GM21529 (cell line): ENCODE data around the gene LDB2.

Source experiments
- ATAC-seq: cut with Tn5 transposase; IDR thresholded peaks from one replicate; pipeline ENCODE4 v1.9.1; 2021; ENCODE audit not compliant: unreplicated experiment

The LDB2 gene

DNA sequence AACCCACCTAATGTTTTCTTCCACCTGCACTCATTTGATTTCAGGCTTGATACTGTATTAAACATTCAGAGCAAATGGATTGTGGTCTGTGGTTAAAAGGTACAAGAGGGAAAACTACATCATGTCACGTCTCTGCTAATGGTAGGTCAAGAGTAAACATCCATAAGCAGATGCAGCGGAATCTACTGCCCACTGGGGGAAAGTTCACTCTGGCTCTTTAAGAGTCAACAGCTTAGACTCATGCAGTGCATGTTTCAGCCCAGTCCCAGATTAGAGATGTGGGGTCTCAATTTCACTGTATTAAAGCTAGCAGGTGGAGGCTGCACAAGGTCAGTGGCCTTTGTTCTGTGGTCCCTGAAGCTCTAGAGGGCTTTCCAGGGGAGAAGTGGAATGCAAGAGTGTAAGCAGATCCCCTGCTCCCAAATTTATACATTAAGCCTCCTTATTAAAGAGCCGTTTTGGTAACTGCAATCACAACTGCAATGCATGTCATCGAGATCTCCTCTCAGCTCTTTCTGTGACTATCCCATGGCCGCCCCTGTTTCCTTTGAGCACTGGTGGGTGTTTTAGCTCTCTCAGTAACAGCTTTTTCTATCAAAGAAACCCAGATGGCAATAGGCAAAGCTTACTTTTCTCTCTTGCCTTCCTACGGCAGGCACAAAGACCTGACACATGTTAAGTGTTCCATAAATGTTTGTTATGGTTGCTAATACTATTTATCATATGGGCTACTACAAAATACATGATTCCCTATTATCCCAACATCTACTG is 53.4 kb downstream of the LDB2 start:
- no peak for ATAC-seq

DNA sequence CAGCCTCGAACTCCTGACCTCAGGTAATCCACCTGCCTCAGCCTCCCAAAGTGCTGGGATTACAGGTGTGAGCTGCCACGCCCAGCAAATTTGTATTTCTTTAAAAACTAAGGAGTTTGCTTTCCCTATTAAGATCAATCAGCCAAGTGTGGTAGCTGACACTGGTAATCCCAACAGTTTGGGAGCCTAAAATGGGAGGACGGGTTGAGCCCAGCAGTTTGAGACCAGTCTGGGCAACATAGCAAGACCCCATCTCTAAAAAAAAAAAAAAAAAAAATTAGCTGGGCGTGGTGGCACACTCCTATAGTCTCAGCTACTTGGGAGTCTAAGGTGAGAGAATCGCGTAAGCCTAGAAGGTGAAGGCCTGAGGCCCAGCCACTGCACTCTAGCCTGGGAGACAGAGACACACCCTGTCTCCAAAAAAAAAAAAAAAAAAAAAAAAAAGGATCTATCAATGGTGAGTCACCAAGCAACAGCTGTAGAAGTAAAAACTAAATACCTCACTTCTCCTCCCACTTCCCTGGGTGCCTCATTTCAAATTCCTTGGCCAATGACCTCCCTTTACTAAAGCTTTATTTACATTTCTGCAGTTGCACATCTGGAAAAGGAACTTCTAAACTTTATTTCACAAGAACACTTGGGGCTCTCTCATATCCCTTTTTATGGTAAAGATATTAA is 54.5 kb downstream of the LDB2 start:
- ATAC-seq, result no peak

- no peak for ATAC-seq
Observed at GRCh38 chr4:16838226-16838875, 60.1 kb downstream of the LDB2 start.

DNA sequence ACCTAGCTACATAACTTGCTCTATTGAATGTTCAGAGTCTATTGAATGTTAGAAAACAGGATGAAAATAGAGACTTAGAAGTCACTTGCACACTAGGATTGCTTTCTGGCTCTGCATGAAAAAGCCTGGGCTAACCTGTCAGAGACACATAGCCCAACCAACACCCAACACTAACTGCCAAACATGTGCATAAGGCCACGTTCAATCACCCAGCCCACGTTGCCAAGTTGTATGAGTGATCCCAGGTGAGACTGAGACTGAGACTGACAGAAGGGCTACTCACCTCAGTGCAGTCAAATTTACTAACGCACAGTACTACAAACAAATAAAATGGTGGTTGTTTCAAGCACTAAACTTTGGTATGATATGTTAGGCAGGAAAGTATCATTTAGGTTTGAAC is 61.0 kb downstream of the LDB2 start:
- no peak for ATAC-seq

DNA sequence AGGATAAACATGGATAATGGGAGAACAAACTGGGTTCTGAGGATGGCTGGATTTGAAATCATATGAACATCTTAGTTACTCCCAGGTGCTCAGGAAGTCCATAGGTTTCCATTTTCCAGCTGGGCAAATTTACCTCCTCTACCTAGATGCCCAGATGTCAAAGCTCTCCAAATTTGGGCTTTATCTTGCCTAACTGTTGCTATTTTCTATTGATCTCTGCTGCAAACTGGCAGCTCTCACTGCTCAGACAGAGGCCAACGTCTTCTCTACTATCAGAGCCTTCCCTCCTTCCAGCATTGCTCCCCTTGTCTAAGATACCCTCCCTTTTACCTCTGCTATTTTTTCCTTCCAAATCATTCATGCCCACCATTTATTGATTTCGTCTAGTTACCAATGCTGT is 62.1 kb downstream of the LDB2 start:
- no peak for ATAC-seq

DNA sequence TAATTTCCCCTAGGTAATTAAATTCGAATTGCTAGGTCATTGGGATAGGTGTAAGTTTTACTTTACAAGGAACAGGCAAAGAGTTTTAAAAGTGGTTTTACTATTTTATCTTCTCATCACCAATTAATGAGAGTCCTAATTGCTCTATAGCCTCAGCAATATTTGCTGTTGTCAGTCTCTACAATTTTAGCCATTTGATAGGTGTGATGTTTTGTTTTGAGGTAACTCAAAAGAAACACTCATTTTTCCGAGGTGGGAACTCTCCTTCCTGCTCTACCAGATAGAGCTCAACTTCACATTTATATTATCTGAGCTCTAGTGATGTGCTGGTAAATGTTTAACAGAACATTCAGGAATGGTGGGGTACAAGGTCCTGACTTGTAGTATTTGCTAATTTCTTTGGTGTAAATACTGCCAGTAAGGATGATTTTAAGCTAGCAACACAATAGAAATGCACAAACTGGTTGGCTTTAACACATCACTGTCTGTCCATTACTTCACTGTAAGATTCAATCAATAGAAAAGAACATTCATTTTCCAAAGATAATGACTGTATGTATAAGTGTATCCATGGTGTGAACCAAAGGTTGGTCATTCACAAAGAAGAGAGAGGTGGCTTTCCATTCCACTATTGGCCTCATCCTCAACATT is 62.7 kb downstream of the LDB2 start:
- ATAC-seq, result no peak

GRCh38 chr4:16834814-16835213 is 63.6 kb downstream of the LDB2 start:
- ATAC-seq, result no peak

DNA sequence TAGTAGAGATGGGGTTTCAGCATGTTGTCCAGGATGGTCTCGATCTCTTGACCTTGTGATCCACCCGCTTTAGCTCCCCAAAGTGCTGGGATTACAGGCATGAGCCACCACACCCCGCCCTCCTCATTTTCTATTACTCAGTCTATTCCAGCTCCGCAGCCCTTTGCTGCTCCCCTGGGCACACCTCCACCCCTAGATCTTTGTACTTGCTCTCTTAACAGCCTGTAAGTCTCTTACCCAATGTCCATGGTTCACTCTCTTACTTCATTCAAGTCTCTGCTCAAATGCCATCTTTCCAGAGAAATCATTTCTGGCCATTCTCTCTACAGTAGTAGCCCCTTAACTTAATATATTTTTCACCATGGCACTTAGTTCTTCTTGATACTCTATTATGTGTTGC is 64.7 kb downstream of the LDB2 start:
- no peak for ATAC-seq

- ATAC-seq, result no peak
Observed at GRCh38 chr4:16830081-16830480, 68.4 kb downstream of the LDB2 start.

GRCh38 chr4:16827794-16828724 is 70.4 kb downstream of the LDB2 start:
- ATAC-seq, result no peak

GRCh38 chr4:16827045-16827444 is 71.4 kb downstream of the LDB2 start:
- ATAC-seq, result no peak

GRCh38 chr4:16826406-16826910 is 72.0 kb downstream of the LDB2 start:
- ATAC-seq, result no peak

DNA sequence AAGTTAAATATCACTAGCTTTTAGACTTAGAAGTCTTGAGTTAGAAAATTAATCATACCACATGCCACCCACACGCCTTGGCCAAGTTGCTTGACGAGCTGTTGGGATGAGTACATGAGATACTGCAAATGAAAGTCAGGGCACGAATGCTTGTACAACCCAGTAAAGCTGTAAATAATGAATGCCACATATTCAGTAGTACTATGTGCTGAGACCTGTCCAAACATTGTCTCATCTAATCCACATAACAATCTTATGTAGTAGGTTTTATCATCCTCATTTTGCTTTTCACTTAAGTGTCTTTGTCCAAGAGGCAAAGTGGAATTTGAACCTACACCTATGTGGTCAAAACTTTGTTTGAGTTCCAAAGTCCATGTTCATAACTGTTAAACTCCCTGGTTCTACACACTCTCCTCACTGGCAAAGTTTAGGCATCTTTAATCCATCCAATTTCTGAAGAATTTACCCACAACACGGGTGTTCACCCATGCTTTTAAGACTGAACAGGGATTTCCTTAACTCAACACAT is 74.1 kb downstream of the LDB2 start:
- no peak for ATAC-seq

GRCh38 chr4:16820329-16820728 is 78.1 kb downstream of the LDB2 start:
- no peak for ATAC-seq

DNA sequence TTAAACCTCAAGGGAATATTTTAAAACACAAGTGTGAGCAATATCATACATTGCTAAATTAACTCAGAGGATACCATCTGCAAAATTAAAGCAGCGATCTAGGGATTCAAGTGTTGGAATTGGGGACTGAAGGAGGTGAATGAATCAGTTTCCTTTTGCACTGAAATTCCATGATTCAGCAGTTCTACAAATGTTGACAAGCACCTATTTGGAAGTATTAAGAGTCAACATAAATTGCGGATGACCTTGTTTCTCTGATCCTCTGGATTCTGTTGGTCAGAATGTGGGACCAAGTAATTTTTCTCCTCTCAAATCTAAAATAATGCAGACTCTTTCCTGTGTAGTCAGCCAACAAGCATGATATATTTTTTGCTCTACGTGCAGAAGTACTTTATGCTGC is 78.8 kb downstream of the LDB2 start:
- ATAC-seq, result no peak

GRCh38 chr4:16818005-16818404 is 80.4 kb downstream of the LDB2 start:
- no peak for ATAC-seq

- no peak for ATAC-seq
Observed at GRCh38 chr4:16817286-16817685, 81.2 kb downstream of the LDB2 start.

GRCh38 chr4:16814361-16814760 is 84.1 kb downstream of the LDB2 start:
- ATAC-seq, result no peak

- ATAC-seq, result no peak
Observed at GRCh38 chr4:16812041-16812440, 86.4 kb downstream of the LDB2 start.

DNA sequence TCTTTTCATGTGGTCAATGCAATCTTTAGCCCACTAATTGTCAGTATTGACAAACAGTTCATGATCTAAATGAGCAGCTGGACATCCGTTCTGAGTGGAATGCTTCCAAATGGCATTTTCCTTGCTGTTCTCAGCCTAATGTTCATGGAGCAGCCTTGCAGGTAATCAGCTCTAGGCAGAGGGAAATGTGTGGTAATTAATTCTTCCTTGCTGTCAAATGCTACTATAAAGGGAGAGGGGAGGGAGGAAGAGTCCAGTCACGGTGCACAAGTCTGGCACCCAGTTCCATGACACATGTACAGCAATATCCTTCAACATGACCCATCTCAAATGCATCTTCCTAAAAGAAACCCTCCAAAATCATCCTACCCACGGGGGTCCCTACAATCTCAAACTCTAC is 88.5 kb downstream of the LDB2 start:
- no peak for ATAC-seq
